Activated CD4-positive, alpha-beta T cell treated with anti-CD3 and anti-CD28 coated beads, Interleukin-2, amount 50 U/mL, for 24 hours (primary cell): ENCODE results near the gene NBL1.

Experiments
- DNase-seq, 2 donors: peaks; one replicate each; pipeline ENCODE4 v3.0.0-alpha.2; 2020; ENCODE audit warnings: low read depth in 1 of 2, low spot score in 1 of 2

NBL1 gene

GRCh38 chr1:19643602-19644394, at the start of gene NBL1:
TSS of gene NBL1 (plus strand) at chr1:19644311. CDS start at chr1:19655031, 10,720 bp downstream.
- peak in 1 of 2 donors; percentile 29 for DNase-seq

- DNase-seq: no peak
Observed at GRCh38 chr1:19596065-19596713, 47.9 kb upstream of the NBL1 start.

- peak; percentile 92 to 97 for DNase-seq
Observed at GRCh38 chr1:19596714-19597495, 47.2 kb upstream of the NBL1 start.

- peak in 1 of 2 donors; percentile 49 for DNase-seq
Observed at GRCh38 chr1:19597496-19598309, 46.4 kb upstream of the NBL1 start.

- DNase-seq: no peak
Observed at GRCh38 chr1:19599810-19600209, 44.3 kb upstream of the NBL1 start.

GRCh38 chr1:19602486-19602885, 41.6 kb upstream of the NBL1 start:
- no peak for DNase-seq

- no peak for DNase-seq
Observed at GRCh38 chr1:19605967-19606366, 38.1 kb upstream of the NBL1 start.

GRCh38 chr1:19606817-19607642, 37.1 kb upstream of the NBL1 start:
- DNase-seq: peak in 1 of 2 donors; percentile 30

GRCh38 chr1:19608232-19608631, 35.9 kb upstream of the NBL1 start:
- no peak for DNase-seq

GRCh38 chr1:19610282-19610981, 33.7 kb upstream of the NBL1 start:
- no peak for DNase-seq

GRCh38 chr1:19612530-19612929, 31.6 kb upstream of the NBL1 start:
- DNase-seq: no peak

GRCh38 chr1:19613171-19613703, 30.9 kb upstream of the NBL1 start:
- no peak for DNase-seq

- no peak for DNase-seq
Observed at GRCh38 chr1:19615438-19615837, 28.7 kb upstream of the NBL1 start.

- no peak for DNase-seq
Observed at GRCh38 chr1:19616489-19616888, 27.6 kb upstream of the NBL1 start.

- no peak for DNase-seq
Observed at GRCh38 chr1:19617376-19617775, 26.7 kb upstream of the NBL1 start.

- no peak for DNase-seq
Observed at GRCh38 chr1:19618428-19618827, 25.7 kb upstream of the NBL1 start.

- DNase-seq: no peak
Observed at GRCh38 chr1:19619697-19620384, 24.3 kb upstream of the NBL1 start.

GRCh38 chr1:19620786-19621185, 23.3 kb upstream of the NBL1 start:
- DNase-seq: no peak
